Epithelial cell of proximal tubule (primary cell): Measurements from ENCODE around the gene ADGRB2. TPM values are rescaled to one million over a fixed set of nuclear protein-coding genes. Genes with fewer than 3 reads are reported as not detected.

Experiments
- DNase-seq: peaks from one replicate; pipeline ENCODE4 v3.0.0-alpha.2; 2011; ENCODE audit warnings: low read depth
- H3K4me3 ChIP-seq: 2 replicates; pipeline ENCODE4 v1.5.1; 2011; ENCODE audit warnings: low read depth, mild to moderate bottlenecking, low read length
- CTCF ChIP-seq: conservative IDR thresholded peaks from 2 replicates; pipeline ENCODE4 v1.5.1; 2012; ENCODE audit warnings: low read depth, mild to moderate bottlenecking, low read length
- total RNA-seq: library from RNA; depleted of rRNA; stranded (reverse); fragments of >200 nt; gene quantifications from 2 replicates; pipeline ENCODE4 v1.2.3, GENCODE V29; 2015

ADGRB2 gene
- total RNA-seq = 0.65 and 1.2 TPM in 2 replicates

GRCh38 chr1:31764312-31765040, at the start of gene ADGRB2:
TSS of gene ADGRB2 (minus strand) at chr1:31764340. CDS start at chr1:31757221, 7,119 bp downstream.
- no peak for TF ChIP-seq CTCF
- H3K4me3 ChIP-seq = peak within 1 kb of the TSS; percentile 40
- DNase-seq = no peak

- H3K4me3 ChIP-seq = no peak overlapping the region
- DNase-seq = no peak
- no peak for TF ChIP-seq CTCF
These were observed 48.2 kb upstream of the ADGRB2 start for GRCh38 chr1:31812158-31812829.

GRCh38 chr1:31811605-31812004, 47.5 kb upstream of the ADGRB2 start:
- no peak for TF ChIP-seq CTCF
- no peak for DNase-seq
- no peak overlapping the region for H3K4me3 ChIP-seq

GRCh38 chr1:31809698-31810097, 45.6 kb upstream of the ADGRB2 start:
- no peak for TF ChIP-seq CTCF
- H3K4me3 ChIP-seq = no peak overlapping the region
- no peak for DNase-seq

- H3K4me3 ChIP-seq = no peak overlapping the region
- DNase-seq = no peak
- TF ChIP-seq CTCF = no peak
These were observed 43.3 kb upstream of the ADGRB2 start for GRCh38 chr1:31807273-31808048.

GRCh38 chr1:31805318-31805717, 41.2 kb upstream of the ADGRB2 start:
- no peak for DNase-seq
- no peak for TF ChIP-seq CTCF
- no peak overlapping the region for H3K4me3 ChIP-seq
